Liver (tissue), 9 donors: ENCODE measurements around the gene GPR32. TPM values are rescaled to one million over a fixed set of nuclear protein-coding genes. Genes with fewer than 3 reads are reported as not detected.

Source experiments
- DNase-seq: peaks from one replicate; pipeline ENCODE4 v3.0.0-alpha.2; 2017; ENCODE audit warnings: low spot score
- H3K27ac ChIP-seq, 2 donors: one replicate each; pipeline ENCODE4 v1.7.0; 2013; ENCODE audit warnings: inconsistent platforms in 2 of 2, low read length in 2 of 2, control low read depth in 1 of 2, low read depth in 1 of 2, mild to moderate bottlenecking in 1 of 2
- H3K27me3 ChIP-seq, 4 donors: one replicate each; pipeline versions ENCODE4 v1.6.1 to v1.7.0; 2013; ENCODE audit warnings: low read length in 3 of 4, inconsistent platforms in 1 of 4, mild to moderate bottlenecking in 1 of 4, moderate library complexity in 1 of 4; ENCODE audit not compliant: control insufficient read depth in 4 of 4, insufficient read depth in 4 of 4
- H3K36me3 ChIP-seq, 4 donors: one replicate each; pipeline versions ENCODE4 v1.6.1 to v1.7.0; 2013; ENCODE audit warnings: low read length in 3 of 4, mild to moderate bottlenecking in 3 of 4, low read depth in 1 of 4, moderate library complexity in 1 of 4; ENCODE audit not compliant: control insufficient read depth in 4 of 4, insufficient read depth in 3 of 4
- H3K4me1 ChIP-seq, 4 donors: one replicate each; pipeline versions ENCODE4 v1.6.1 to v1.7.0; 2013; ENCODE audit warnings: low read length in 3 of 4, mild to moderate bottlenecking in 3 of 4, moderate library complexity in 1 of 4; ENCODE audit not compliant: control insufficient read depth in 4 of 4, insufficient read depth in 4 of 4
- H3K4me3 ChIP-seq, 3 donors: one replicate each; pipeline versions ENCODE4 v1.6.1 to v1.7.0; 2013; ENCODE audit warnings: low read length in 3 of 3, control low read depth in 1 of 3, low read depth in 1 of 3, mild to moderate bottlenecking in 1 of 3
- H3K9ac ChIP-seq, 2 donors: one replicate each; pipeline ENCODE4 v1.7.0; 2013; ENCODE audit warnings: low read length in 2 of 2, mild to moderate bottlenecking in 2 of 2, moderate library complexity in 2 of 2, control low read depth in 1 of 2, low read depth in 1 of 2
- H3K9me3 ChIP-seq, 4 donors: one replicate each; pipeline versions ENCODE4 v1.6.1 to v1.7.0; 2013; ENCODE audit warnings: low read length in 3 of 4; ENCODE audit not compliant: control insufficient read depth in 4 of 4
- EGR1 ChIP-seq, 2 donors: IDR thresholded peaks; 2 replicates each; pipeline ENCODE4 v1.6.1; 2016 to 2018; ENCODE audit warnings: antibody characterized with exemption in 2 of 2, low read depth in 2 of 2
- FOXA1 ChIP-seq: IDR thresholded peaks from 2 replicates; pipeline ENCODE4 v1.6.1; 2016; ENCODE audit warnings: antibody characterized with exemption
- FOXA2 ChIP-seq: IDR thresholded peaks from 2 replicates; pipeline ENCODE4 v1.6.1; 2016; ENCODE audit warnings: antibody characterized with exemption
- GABPA ChIP-seq, 2 donors: IDR thresholded peaks in 1 of 2; conservative IDR thresholded peaks in 1 of 2; 2 replicates each; pipeline ENCODE4 v1.6.1; 2016; ENCODE audit warnings: antibody characterized with exemption in 2 of 2, mild to moderate bottlenecking in 1 of 2, moderate library complexity in 1 of 2
- HNF4A ChIP-seq, 2 donors: conservative IDR thresholded peaks; 2 replicates each; pipeline ENCODE4 v1.6.1; 2016; ENCODE audit warnings: antibody characterized with exemption in 2 of 2, mild to moderate bottlenecking in 2 of 2
- HNF4G ChIP-seq: IDR thresholded peaks from 2 replicates; pipeline ENCODE4 v1.6.1; 2016; ENCODE audit warnings: antibody characterized with exemption
- JUND ChIP-seq, 2 donors: IDR thresholded peaks; 2 replicates each; pipeline ENCODE4 v1.6.1; 2016; ENCODE audit warnings: antibody characterized with exemption in 2 of 2
- NR2F2 ChIP-seq: IDR thresholded peaks from 2 replicates; pipeline ENCODE4 v1.6.1; 2016; ENCODE audit warnings: antibody characterized with exemption
- RAD21 ChIP-seq, 2 donors: IDR thresholded peaks; 2 replicates each; pipeline ENCODE4 v1.6.1; 2016; ENCODE audit warnings: antibody characterized with exemption in 2 of 2, mild to moderate bottlenecking in 2 of 2
- RXRA ChIP-seq, 2 donors: IDR thresholded peaks; 2 replicates each; pipeline ENCODE4 v1.6.1; 2017 to 2018; ENCODE audit warnings: antibody characterized with exemption in 2 of 2, mild to moderate bottlenecking in 1 of 2
- SP1 ChIP-seq: IDR thresholded peaks from 2 replicates; pipeline ENCODE4 v1.6.1; 2018; ENCODE audit warnings: antibody characterized with exemption, mild to moderate bottlenecking
- TAF1 ChIP-seq: conservative IDR thresholded peaks from 2 replicates; pipeline ENCODE4 v1.6.1; 2016; ENCODE audit warnings: antibody characterized with exemption, mild to moderate bottlenecking
- YY1 ChIP-seq: IDR thresholded peaks from 2 replicates; pipeline ENCODE4 v1.6.1; 2016; ENCODE audit warnings: antibody characterized with exemption, mild to moderate bottlenecking
- WGBS: extraction: QIAGEN DNeasy Blood & Tissue Kit; methylation state at CpG from one replicate; pipeline ENCODE4 v1.1.7; 2013; 5-methylcytosine and 5-hydroxymethylcytosine counted together
- polyA plus RNA-seq, 2 donors: library from polyadenylated mRNA; stranded (reverse) in 1 of 2; unstranded in 1 of 2; fragments of 200-250 nt in 1 of 2; fragments of >200 nt in 1 of 2; fragmentation: Nextera tagmentation in 1 of 2; extraction: Ambion mirVana in 1 of 2; gene quantifications; one replicate each; pipeline versions ENCODE4 v1.2.1 to v1.2.3, GENCODE V29; 2013 to 2015
- total RNA-seq, 2 donors: library from RNA; depleted of rRNA; stranded (reverse); fragments of >200 nt; gene quantifications; one replicate each; pipeline ENCODE4 v1.2.3, GENCODE V29; 2014
- TF ChIP-seq, protein P1 (sequence below): IDR thresholded peaks from 2 replicates; pipeline ENCODE4 v1.6.1; 2016; ENCODE audit warnings: antibody characterized with exemption
- TF ChIP-seq, protein P2 (sequence below): IDR thresholded peaks from 2 replicates; pipeline ENCODE4 v1.6.1; 2016; ENCODE audit warnings: antibody characterized with exemption
- TF ChIP-seq, protein P3 (sequence below): fragments of 150-350 bp; IDR thresholded peaks from 2 replicates; pipeline ENCODE4 v1.5.1; 2017; ENCODE audit warnings: improper control_type of control experiment, low read depth, low read length; ENCODE audit not compliant: missing input control
- TF ChIP-seq, protein P4 (sequence below): IDR thresholded peaks from 2 replicates; pipeline ENCODE4 v1.6.1; 2016; ENCODE audit warnings: antibody characterized with exemption, mild to moderate bottlenecking
- TF ChIP-seq, protein P5 (sequence below): IDR thresholded peaks from 2 replicates; pipeline ENCODE4 v1.6.1; 2016; ENCODE audit warnings: antibody characterized with exemption
- donor health status: healthy.
- donor health status: healthy.
- donor health status: healthy.
- donor health status: healthy.
- donor health status: healthy.

The GPR32 gene
- total and polyA plus RNA-seq, 4 donors, result not detected

DNA sequence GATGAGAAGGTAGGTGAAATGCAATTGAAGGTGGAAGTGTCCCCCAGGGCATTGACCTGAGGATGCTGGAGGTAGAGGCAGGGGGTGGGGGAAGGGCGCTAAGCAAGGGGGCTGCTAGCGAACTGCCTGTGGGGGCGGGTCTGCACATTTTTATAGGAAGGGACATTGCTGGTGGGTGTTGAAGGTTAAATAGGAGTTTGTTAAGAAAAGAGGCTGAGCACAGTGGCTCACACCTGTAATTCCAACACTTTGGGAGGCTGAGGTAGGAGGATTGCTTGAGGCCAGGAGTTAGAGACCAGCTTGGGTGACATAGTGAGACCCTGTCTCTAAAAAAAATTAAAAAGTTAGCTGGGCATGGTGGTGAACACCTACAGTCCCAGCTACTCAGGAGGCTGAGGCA, 14.4 kb downstream of the GPR32 start (continued):
- TF ChIP-seq, protein P1, sequence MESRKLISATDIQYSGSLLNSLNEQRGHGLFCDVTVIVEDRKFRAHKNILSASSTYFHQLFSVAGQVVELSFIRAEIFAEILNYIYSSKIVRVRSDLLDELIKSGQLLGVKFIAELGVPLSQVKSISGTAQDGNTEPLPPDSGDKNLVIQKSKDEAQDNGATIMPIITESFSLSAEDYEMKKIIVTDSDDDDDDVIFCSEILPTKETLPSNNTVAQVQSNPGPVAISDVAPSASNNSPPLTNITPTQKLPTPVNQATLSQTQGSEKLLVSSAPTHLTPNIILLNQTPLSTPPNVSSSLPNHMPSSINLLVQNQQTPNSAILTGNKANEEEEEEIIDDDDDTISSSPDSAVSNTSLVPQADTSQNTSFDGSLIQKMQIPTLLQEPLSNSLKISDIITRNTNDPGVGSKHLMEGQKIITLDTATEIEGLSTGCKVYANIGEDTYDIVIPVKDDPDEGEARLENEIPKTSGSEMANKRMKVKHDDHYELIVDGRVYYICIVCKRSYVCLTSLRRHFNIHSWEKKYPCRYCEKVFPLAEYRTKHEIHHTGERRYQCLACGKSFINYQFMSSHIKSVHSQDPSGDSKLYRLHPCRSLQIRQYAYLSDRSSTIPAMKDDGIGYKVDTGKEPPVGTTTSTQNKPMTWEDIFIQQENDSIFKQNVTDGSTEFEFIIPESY, result no peak
- no peak for TF ChIP-seq FOXA1
- no peak for TF ChIP-seq RXRA (IDR thresholded peaks at IDR 0.05)
- TF ChIP-seq EGR1 (IDR thresholded peaks at IDR 0.05; ENCODE audit: low read depth in 2 of 2), result no peak
- TF ChIP-seq HNF4A (conservative IDR thresholded peaks at IDR 0.05), result no peak
- TF ChIP-seq RAD21 (IDR thresholded peaks at IDR 0.05), result no peak
- TF ChIP-seq, protein P2, sequence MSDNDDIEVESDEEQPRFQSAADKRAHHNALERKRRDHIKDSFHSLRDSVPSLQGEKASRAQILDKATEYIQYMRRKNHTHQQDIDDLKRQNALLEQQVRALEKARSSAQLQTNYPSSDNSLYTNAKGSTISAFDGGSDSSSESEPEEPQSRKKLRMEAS, result no peak
- no peak for TF ChIP-seq JUND (IDR thresholded peaks at IDR 0.05)

DNA sequence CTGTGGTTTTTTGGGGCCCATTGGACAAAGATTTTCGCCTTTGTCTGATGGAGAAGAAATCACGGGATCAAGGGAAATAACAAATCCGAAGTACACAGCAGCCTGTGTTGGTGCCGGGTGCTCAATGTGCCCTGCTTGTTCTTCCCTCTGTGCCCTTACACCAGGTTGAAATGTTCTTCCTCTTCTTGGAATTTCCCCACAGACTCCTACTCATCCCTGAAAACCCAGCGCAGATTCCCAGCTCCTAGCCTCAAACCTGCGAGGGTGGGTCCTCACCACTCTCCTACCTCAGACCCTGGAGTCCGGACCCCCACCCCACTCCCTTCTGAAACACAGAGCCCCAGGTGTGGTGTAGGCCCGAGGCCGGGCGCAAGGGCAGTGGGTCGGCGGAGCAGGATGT, 15.1 kb downstream of the GPR32 start:
- H3K9ac ChIP-seq, result no peak overlapping the region
- no peak for DNase-seq
- H3K4me3 ChIP-seq, result no peak overlapping the region
- H3K27ac ChIP-seq, result no peak overlapping the region
- H3K27me3 ChIP-seq, result peaks cover 0 to 2% (median 0%) of the 10 kb centered on the region in 4 donors
- TF ChIP-seq YY1 (no peak), RAD21 (IDR thresholded peaks at IDR 0.05) (no peak), HNF4A (conservative IDR thresholded peaks at IDR 0.05) (no peak), FOXA2 (no peak), FOXA1 (no peak), HNF4G (no peak), JUND (IDR thresholded peaks at IDR 0.05) (no peak), TAF1 (no peak), GABPA (IDR thresholded peaks at IDR 0.05 in 1 of 2, conservative IDR thresholded peaks at IDR 0.05 in 1 of 2) (no peak), EGR1 (IDR thresholded peaks at IDR 0.05; ENCODE audit: low read depth in 2 of 2) (no peak), NR2F2 (no peak), RXRA (IDR thresholded peaks at IDR 0.05) (no peak), SP1 (no peak)
- TF ChIP-seq, protein P2, result no peak
- TF ChIP-seq, protein P1, result no peak
- TF ChIP-seq, protein P3, sequence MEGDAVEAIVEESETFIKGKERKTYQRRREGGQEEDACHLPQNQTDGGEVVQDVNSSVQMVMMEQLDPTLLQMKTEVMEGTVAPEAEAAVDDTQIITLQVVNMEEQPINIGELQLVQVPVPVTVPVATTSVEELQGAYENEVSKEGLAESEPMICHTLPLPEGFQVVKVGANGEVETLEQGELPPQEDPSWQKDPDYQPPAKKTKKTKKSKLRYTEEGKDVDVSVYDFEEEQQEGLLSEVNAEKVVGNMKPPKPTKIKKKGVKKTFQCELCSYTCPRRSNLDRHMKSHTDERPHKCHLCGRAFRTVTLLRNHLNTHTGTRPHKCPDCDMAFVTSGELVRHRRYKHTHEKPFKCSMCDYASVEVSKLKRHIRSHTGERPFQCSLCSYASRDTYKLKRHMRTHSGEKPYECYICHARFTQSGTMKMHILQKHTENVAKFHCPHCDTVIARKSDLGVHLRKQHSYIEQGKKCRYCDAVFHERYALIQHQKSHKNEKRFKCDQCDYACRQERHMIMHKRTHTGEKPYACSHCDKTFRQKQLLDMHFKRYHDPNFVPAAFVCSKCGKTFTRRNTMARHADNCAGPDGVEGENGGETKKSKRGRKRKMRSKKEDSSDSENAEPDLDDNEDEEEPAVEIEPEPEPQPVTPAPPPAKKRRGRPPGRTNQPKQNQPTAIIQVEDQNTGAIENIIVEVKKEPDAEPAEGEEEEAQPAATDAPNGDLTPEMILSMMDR, result no peak
- TF ChIP-seq, protein P4, sequence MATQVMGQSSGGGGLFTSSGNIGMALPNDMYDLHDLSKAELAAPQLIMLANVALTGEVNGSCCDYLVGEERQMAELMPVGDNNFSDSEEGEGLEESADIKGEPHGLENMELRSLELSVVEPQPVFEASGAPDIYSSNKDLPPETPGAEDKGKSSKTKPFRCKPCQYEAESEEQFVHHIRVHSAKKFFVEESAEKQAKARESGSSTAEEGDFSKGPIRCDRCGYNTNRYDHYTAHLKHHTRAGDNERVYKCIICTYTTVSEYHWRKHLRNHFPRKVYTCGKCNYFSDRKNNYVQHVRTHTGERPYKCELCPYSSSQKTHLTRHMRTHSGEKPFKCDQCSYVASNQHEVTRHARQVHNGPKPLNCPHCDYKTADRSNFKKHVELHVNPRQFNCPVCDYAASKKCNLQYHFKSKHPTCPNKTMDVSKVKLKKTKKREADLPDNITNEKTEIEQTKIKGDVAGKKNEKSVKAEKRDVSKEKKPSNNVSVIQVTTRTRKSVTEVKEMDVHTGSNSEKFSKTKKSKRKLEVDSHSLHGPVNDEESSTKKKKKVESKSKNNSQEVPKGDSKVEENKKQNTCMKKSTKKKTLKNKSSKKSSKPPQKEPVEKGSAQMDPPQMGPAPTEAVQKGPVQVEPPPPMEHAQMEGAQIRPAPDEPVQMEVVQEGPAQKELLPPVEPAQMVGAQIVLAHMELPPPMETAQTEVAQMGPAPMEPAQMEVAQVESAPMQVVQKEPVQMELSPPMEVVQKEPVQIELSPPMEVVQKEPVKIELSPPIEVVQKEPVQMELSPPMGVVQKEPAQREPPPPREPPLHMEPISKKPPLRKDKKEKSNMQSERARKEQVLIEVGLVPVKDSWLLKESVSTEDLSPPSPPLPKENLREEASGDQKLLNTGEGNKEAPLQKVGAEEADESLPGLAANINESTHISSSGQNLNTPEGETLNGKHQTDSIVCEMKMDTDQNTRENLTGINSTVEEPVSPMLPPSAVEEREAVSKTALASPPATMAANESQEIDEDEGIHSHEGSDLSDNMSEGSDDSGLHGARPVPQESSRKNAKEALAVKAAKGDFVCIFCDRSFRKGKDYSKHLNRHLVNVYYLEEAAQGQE, result no peak
- TF ChIP-seq, protein P5, sequence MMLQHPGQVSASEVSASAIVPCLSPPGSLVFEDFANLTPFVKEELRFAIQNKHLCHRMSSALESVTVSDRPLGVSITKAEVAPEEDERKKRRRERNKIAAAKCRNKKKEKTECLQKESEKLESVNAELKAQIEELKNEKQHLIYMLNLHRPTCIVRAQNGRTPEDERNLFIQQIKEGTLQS, result no peak
- no peaks in the 10 kb centered on the region for H3K9me3 ChIP-seq
- no peaks in the 10 kb centered on the region for H3K36me3 ChIP-seq
- H3K4me1 ChIP-seq, result no peaks in the 10 kb centered on the region
- WGBS, result 85% methylated on average over 12 of the region's 12 CpGs
